ENCODE results near the gene TSPY9.
"Not testable (repeated sequence)": the region's sequence is repeated elsewhere in the genome, so short reads cannot be mapped to it uniquely, and the experiment has no call there.

The TSPY9 gene

GRCh38 chrY:9486967-9487366 is at the start of gene TSPY9:
TSPY9 (plus strand) TSS chrY:9487267; CDS start chrY:9487313, 46 bp downstream.
- DNase-seq (ENCODE audit: low spot score), result not testable (repeated sequence)

- DNase-seq (ENCODE audit: low spot score), result not testable (repeated sequence)
These were observed 20.4 kb upstream of the TSPY9 start, which contains the start of gene TSPY1 for GRCh38 chrY:9466655-9467054. TSPY1 (plus strand) TSS chrY:9466955; CDS start chrY:9467001, 46 bp downstream.

GRCh38 chrY:9504396-9504795 is 17.3 kb downstream of the TSPY9 start:
- DNase-seq (ENCODE audit: low spot score), result not testable (repeated sequence)

GRCh38 chrY:9516287-9516686 is 29.2 kb downstream of the TSPY9 start:
- not testable (repeated sequence) for DNase-seq (ENCODE audit: low spot score)

GRCh38 chrY:9527580-9527979 is 40.5 kb downstream of the TSPY9 start, which contains the start of gene TSPY10:
TSPY10 (plus strand) TSS chrY:9527880; CDS start chrY:9527926, 46 bp downstream.
- DNase-seq (ENCODE audit: low spot score), result not testable (repeated sequence)
